Measurements from ENCODE around the gene PDS5B. TPM values are rescaled to one million over a fixed set of nuclear protein-coding genes. Genes with fewer than 3 reads are reported as not detected.

Gene PDS5B
- total RNA-seq, 1 donor from 2014 or later = 62.7 TPM

GRCh38 chr13:32737679-32738078 lies 151.4 kb downstream of the PDS5B start:
- Mint-ChIP-seq H3K4me1 (ENCODE audit: low read depth) (peaks cover 38% of the 10 kb centered on the region), H3K27ac (peak overlapping the region; percentile 80), H3K27me3 (ENCODE audit: insufficient read depth) (no peaks in the 10 kb centered on the region), H3K36me3 (ENCODE audit: low read depth) (peaks cover 22% of the 10 kb centered on the region), H3K4me3 (peak overlapping the region; percentile 76), H3K9me3 (no peaks in the 10 kb centered on the region)
- DNase-seq (ENCODE audit: low spot score) = no peak
- intact Hi-C loops (cut with micrococcal nuclease) = loop anchor here (1.0 to 5.0 kb wide), 5 partner anchors 151 to 806 kb away; partner anchors contain the start of genes KL and PDS5B

GRCh38 chr13:32745509-32745908 lies 159.3 kb downstream of the PDS5B start:
- peaks cover 2% of the 10 kb centered on the region for H3K4me1 Mint-ChIP-seq (ENCODE audit: low read depth)
- H3K27me3 Mint-ChIP-seq (ENCODE audit: insufficient read depth) = no peaks in the 10 kb centered on the region
- intact Hi-C loops (cut with micrococcal nuclease) = no loop called here
- no peaks in the 10 kb centered on the region for H3K9me3 Mint-ChIP-seq
- H3K4me3 Mint-ChIP-seq = no peak overlapping the region
- H3K36me3 Mint-ChIP-seq (ENCODE audit: low read depth) = peaks cover 18% of the 10 kb centered on the region
- no peak for DNase-seq (ENCODE audit: low spot score)
- H3K27ac Mint-ChIP-seq = no peak overlapping the region

- Mint-ChIP-seq H3K36me3 (ENCODE audit: low read depth) (peaks cover 21% of the 10 kb centered on the region), H3K27ac (no peak overlapping the region), H3K27me3 (ENCODE audit: insufficient read depth) (no peaks in the 10 kb centered on the region), H3K4me3 (no peak overlapping the region), H3K9me3 (no peaks in the 10 kb centered on the region), H3K4me1 (ENCODE audit: low read depth) (no peaks in the 10 kb centered on the region)
- intact Hi-C loops (cut with micrococcal nuclease) = loop anchor here (1.0 kb wide), 1 partner anchor 38 kb away; no protein-coding TSS in a partner anchor
- no peak for DNase-seq (ENCODE audit: low spot score)
Observed at GRCh38 chr13:32746474-32746873, 160.2 kb downstream of the PDS5B start.

GRCh38 chr13:32748305-32748704 lies 162.1 kb downstream of the PDS5B start:
- Mint-ChIP-seq H3K4me3 (no peak overlapping the region), H3K27me3 (ENCODE audit: insufficient read depth) (no peaks in the 10 kb centered on the region), H3K27ac (no peak overlapping the region), H3K36me3 (ENCODE audit: low read depth) (peaks cover 20% of the 10 kb centered on the region), H3K9me3 (no peaks in the 10 kb centered on the region), H3K4me1 (ENCODE audit: low read depth) (no peaks in the 10 kb centered on the region)
- DNase-seq (ENCODE audit: low spot score) = no peak
- intact Hi-C loops (cut with micrococcal nuclease) = no loop called here

GRCh38 chr13:32751340-32751739 lies 165.1 kb downstream of the PDS5B start:
- H3K27ac Mint-ChIP-seq = no peak overlapping the region
- no peaks in the 10 kb centered on the region for H3K27me3 Mint-ChIP-seq (ENCODE audit: insufficient read depth)
- intact Hi-C loops (cut with micrococcal nuclease) = no loop called here
- no peaks in the 10 kb centered on the region for H3K4me1 Mint-ChIP-seq (ENCODE audit: low read depth)
- H3K36me3 Mint-ChIP-seq (ENCODE audit: low read depth) = peaks cover 27% of the 10 kb centered on the region
- DNase-seq (ENCODE audit: low spot score) = no peak
- H3K4me3 Mint-ChIP-seq = no peak overlapping the region
- no peaks in the 10 kb centered on the region for H3K9me3 Mint-ChIP-seq

GRCh38 chr13:32752311-32752710 lies 166.1 kb downstream of the PDS5B start:
- Mint-ChIP-seq H3K27ac (no peak overlapping the region), H3K4me1 (ENCODE audit: low read depth) (no peaks in the 10 kb centered on the region), H3K36me3 (ENCODE audit: low read depth) (peaks cover 28% of the 10 kb centered on the region), H3K27me3 (ENCODE audit: insufficient read depth) (no peaks in the 10 kb centered on the region), H3K9me3 (no peaks in the 10 kb centered on the region), H3K4me3 (no peak overlapping the region)
- intact Hi-C loops (cut with micrococcal nuclease) = no loop called here
- no peak for DNase-seq (ENCODE audit: low spot score)

GRCh38 chr13:32752997-32753606 lies 166.8 kb downstream of the PDS5B start:
- H3K4me1 Mint-ChIP-seq (ENCODE audit: low read depth) = no peaks in the 10 kb centered on the region
- H3K27ac Mint-ChIP-seq = no peak overlapping the region
- no peak for DNase-seq (ENCODE audit: low spot score)
- H3K9me3 Mint-ChIP-seq = no peaks in the 10 kb centered on the region
- intact Hi-C loops (cut with micrococcal nuclease) = no loop called here
- H3K27me3 Mint-ChIP-seq (ENCODE audit: insufficient read depth) = no peaks in the 10 kb centered on the region
- no peak overlapping the region for H3K4me3 Mint-ChIP-seq
- peaks cover 31% of the 10 kb centered on the region for H3K36me3 Mint-ChIP-seq (ENCODE audit: low read depth)

GRCh38 chr13:32754179-32754578 lies 167.9 kb downstream of the PDS5B start:
- DNase-seq (ENCODE audit: low spot score) = no peak
- H3K4me3 Mint-ChIP-seq = no peak overlapping the region
- H3K36me3 Mint-ChIP-seq (ENCODE audit: low read depth) = peaks cover 33% of the 10 kb centered on the region
- H3K4me1 Mint-ChIP-seq (ENCODE audit: low read depth) = no peaks in the 10 kb centered on the region
- no peak overlapping the region for H3K27ac Mint-ChIP-seq
- intact Hi-C loops (cut with micrococcal nuclease) = no loop called here
- no peaks in the 10 kb centered on the region for H3K27me3 Mint-ChIP-seq (ENCODE audit: insufficient read depth)
- H3K9me3 Mint-ChIP-seq = no peaks in the 10 kb centered on the region

GRCh38 chr13:32759152-32759551 lies 172.9 kb downstream of the PDS5B start:
- no peak for DNase-seq (ENCODE audit: low spot score)
- Mint-ChIP-seq H3K36me3 (ENCODE audit: low read depth) (peaks cover 54% of the 10 kb centered on the region), H3K4me1 (ENCODE audit: low read depth) (peaks cover 16% of the 10 kb centered on the region), H3K27me3 (ENCODE audit: insufficient read depth) (no peaks in the 10 kb centered on the region), H3K9me3 (peaks cover 18% of the 10 kb centered on the region), H3K4me3 (no peak overlapping the region), H3K27ac (no peak overlapping the region)
- intact Hi-C loops (cut with micrococcal nuclease) = no loop called here

GRCh38 chr13:32761472-32761871 lies 175.2 kb downstream of the PDS5B start:
- Mint-ChIP-seq H3K27me3 (ENCODE audit: insufficient read depth) (no peaks in the 10 kb centered on the region), H3K4me3 (no peak overlapping the region), H3K9me3 (peaks cover 18% of the 10 kb centered on the region), H3K4me1 (ENCODE audit: low read depth) (peaks cover 16% of the 10 kb centered on the region), H3K36me3 (ENCODE audit: low read depth) (peaks cover 50% of the 10 kb centered on the region), H3K27ac (no peak overlapping the region)
- DNase-seq (ENCODE audit: low spot score) = no peak
- intact Hi-C loops (cut with micrococcal nuclease) = no loop called here

GRCh38 chr13:32779119-32779518 lies 192.9 kb downstream of the PDS5B start:
- intact Hi-C loops (cut with micrococcal nuclease) = no loop called here
- H3K36me3 Mint-ChIP-seq (ENCODE audit: low read depth) = peaks cover 18% of the 10 kb centered on the region
- no peaks in the 10 kb centered on the region for H3K9me3 Mint-ChIP-seq
- no peak overlapping the region for H3K4me3 Mint-ChIP-seq
- H3K27ac Mint-ChIP-seq = no peak overlapping the region
- H3K27me3 Mint-ChIP-seq (ENCODE audit: insufficient read depth) = no peaks in the 10 kb centered on the region
- peaks cover 15% of the 10 kb centered on the region for H3K4me1 Mint-ChIP-seq (ENCODE audit: low read depth)
- DNase-seq (ENCODE audit: low spot score) = no peak

- no peak for DNase-seq (ENCODE audit: low spot score)
- H3K36me3 Mint-ChIP-seq (ENCODE audit: low read depth) = peaks cover 26% of the 10 kb centered on the region
- H3K4me1 Mint-ChIP-seq (ENCODE audit: low read depth) = peaks cover 20% of the 10 kb centered on the region
- H3K27me3 Mint-ChIP-seq (ENCODE audit: insufficient read depth) = no peaks in the 10 kb centered on the region
- intact Hi-C loops (cut with micrococcal nuclease) = loop anchor here (2.0 kb wide), 1 partner anchor 129 kb away; no protein-coding TSS in a partner anchor
- no peaks in the 10 kb centered on the region for H3K9me3 Mint-ChIP-seq
- no peak overlapping the region for H3K4me3 Mint-ChIP-seq
- H3K27ac Mint-ChIP-seq = no peak overlapping the region
Observed at GRCh38 chr13:32781906-32782305, 195.7 kb downstream of the PDS5B start.

- no peaks in the 10 kb centered on the region for H3K27me3 Mint-ChIP-seq (ENCODE audit: insufficient read depth)
- H3K36me3 Mint-ChIP-seq (ENCODE audit: low read depth) = peaks cover 28% of the 10 kb centered on the region
- H3K4me1 Mint-ChIP-seq (ENCODE audit: low read depth) = peaks cover 20% of the 10 kb centered on the region
- intact Hi-C loops (cut with micrococcal nuclease) = loop anchor here (1.0 to 2.0 kb wide), 2 partner anchors 8 to 128 kb away; no protein-coding TSS in a partner anchor
- no peak overlapping the region for H3K27ac Mint-ChIP-seq
- no peak for DNase-seq (ENCODE audit: low spot score)
- no peaks in the 10 kb centered on the region for H3K9me3 Mint-ChIP-seq
- H3K4me3 Mint-ChIP-seq = no peak overlapping the region
Observed at GRCh38 chr13:32783067-32783466, 196.8 kb downstream of the PDS5B start.
